ENCODE measurements around the gene NTRK3. TPM values are rescaled to one million over a fixed set of nuclear protein-coding genes. Genes with fewer than 3 reads are reported as not detected.

NTRK3 gene
- total RNA-seq, 6 experiments from 2014 or later: 0.02 TPM; not detected in 5

DNA sequence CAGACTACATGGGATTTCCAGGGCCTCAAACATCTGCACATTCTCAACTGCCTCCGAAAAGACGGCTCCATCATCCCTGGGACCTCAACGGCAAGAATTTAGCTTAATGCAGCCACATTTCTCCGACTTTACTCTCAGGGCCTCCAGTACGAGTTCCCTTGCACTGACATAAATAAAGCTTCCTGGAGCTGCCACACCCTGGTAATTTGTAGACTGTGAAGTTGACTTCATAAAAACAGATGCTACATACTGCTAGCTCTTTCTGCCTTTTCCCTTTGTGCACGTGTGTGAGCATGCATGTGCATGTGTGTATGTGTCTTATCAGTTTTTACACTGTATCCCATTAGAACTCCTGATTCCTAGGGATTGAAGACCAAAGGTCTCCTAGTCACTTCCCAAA is 122.7 kb downstream of the NTRK3 start:
- H3K9me3 Mint-ChIP-seq: peaks cover 66% of the 10 kb centered on the region

GRCh38 chr15:88132499-88132898 is 124.0 kb downstream of the NTRK3 start:
- no peak overlapping the region for H3K4me3 Mint-ChIP-seq
- peaks cover 2% of the 10 kb centered on the region; the same call in 1 of the 2 replicates for H3K27me3 Mint-ChIP-seq (ENCODE audit: insufficient read depth)
- no peak for TF ChIP-seq CTCF (IDR thresholded peaks at IDR 0.05)
- H3K36me3 Mint-ChIP-seq (ENCODE audit: low read depth): peaks cover 7% of the 10 kb centered on the region; the same call in 1 of the 2 replicates
- no peaks in the 10 kb centered on the region for H3K4me1 Mint-ChIP-seq (ENCODE audit: low read depth)
- DNase-seq: no peak
- H3K9me3 Mint-ChIP-seq: peaks cover 68% of the 10 kb centered on the region
- no peak overlapping the region for H3K27ac Mint-ChIP-seq

More for the DNA sequence above, 122.7 kb downstream of the NTRK3 start:
- Mint-ChIP-seq H3K27ac (no peak overlapping the region), H3K4me3 (no peak overlapping the region), H3K27me3 (ENCODE audit: insufficient read depth) (peaks cover 2% of the 10 kb centered on the region; the same call in 1 of the 2 replicates), H3K4me1 (ENCODE audit: low read depth) (no peaks in the 10 kb centered on the region), H3K36me3 (ENCODE audit: low read depth) (peaks cover 7% of the 10 kb centered on the region; the same call in 1 of the 2 replicates)
- no peak for TF ChIP-seq CTCF (IDR thresholded peaks at IDR 0.05)
- no peak for DNase-seq

- Mint-ChIP-seq H3K4me1 (ENCODE audit: low read depth) (no peaks in the 10 kb centered on the region), H3K27ac (no peak overlapping the region), H3K36me3 (ENCODE audit: low read depth) (peaks cover 2% of the 10 kb centered on the region; the same call in 1 of the 2 replicates), H3K27me3 (ENCODE audit: insufficient read depth) (peaks cover 2% of the 10 kb centered on the region; the same call in 1 of the 2 replicates), H3K9me3 (peaks cover 68% of the 10 kb centered on the region), H3K4me3 (no peak overlapping the region)
- no peak for TF ChIP-seq CTCF (IDR thresholded peaks at IDR 0.05)
- no peak for DNase-seq
Observed at GRCh38 chr15:88131937-88132336, 124.6 kb downstream of the NTRK3 start.

GRCh38 chr15:88127432-88127790 is 129.1 kb downstream of the NTRK3 start:
- no peak for DNase-seq
- H3K9me3 Mint-ChIP-seq: peaks cover 58% of the 10 kb centered on the region
- H3K27me3 Mint-ChIP-seq (ENCODE audit: insufficient read depth): no peaks in the 10 kb centered on the region; the same call in 1 of the 2 replicates
- H3K4me3 Mint-ChIP-seq: no peak overlapping the region
- no peaks in the 10 kb centered on the region for H3K36me3 Mint-ChIP-seq (ENCODE audit: low read depth)
- TF ChIP-seq CTCF (IDR thresholded peaks at IDR 0.05): no peak
- no peaks in the 10 kb centered on the region for H3K4me1 Mint-ChIP-seq (ENCODE audit: low read depth)
- H3K27ac Mint-ChIP-seq: no peak overlapping the region

DNA sequence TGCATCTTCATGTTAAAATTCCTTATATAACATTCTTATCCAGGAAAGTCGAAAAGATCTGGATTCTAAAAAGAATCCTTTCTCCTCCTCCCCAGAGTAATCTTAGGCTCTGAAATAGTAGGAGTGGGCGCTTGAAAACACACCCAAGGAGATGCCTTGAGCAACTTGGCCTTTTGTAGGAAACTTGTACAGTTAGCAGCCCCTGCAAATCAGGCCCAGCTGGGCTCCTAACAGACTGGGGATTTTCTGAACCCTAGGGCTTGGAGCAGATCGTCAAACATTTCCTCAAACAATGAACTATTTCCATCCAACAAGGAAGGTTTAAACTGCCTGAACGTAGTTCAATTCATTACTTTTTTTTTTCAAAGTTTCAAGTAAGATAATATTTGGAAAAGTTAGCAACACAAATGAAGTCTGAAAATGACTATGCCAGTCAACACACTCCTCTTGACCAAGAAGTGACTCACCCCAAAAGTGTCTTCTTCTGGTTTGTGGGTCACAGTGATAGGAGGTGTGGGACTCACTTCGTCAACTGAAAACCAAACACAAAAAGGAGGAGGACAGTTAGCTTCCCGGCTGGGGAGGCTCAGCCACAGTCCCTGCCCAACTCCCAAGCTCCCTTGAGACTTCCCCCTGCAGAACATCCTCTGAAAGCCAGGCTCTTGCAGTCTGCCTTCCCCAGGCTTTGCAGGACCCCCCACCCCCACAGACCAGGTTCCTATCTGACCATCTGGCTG is 129.7 kb downstream of the NTRK3 start:
- Mint-ChIP-seq H3K36me3 (ENCODE audit: low read depth) (no peaks in the 10 kb centered on the region), H3K4me1 (ENCODE audit: low read depth) (no peaks in the 10 kb centered on the region), H3K27me3 (ENCODE audit: insufficient read depth) (no peaks in the 10 kb centered on the region; the same call in 1 of the 2 replicates), H3K9me3 (peaks cover 57% of the 10 kb centered on the region), H3K27ac (no peak overlapping the region), H3K4me3 (no peak overlapping the region)
- no peak for TF ChIP-seq CTCF (IDR thresholded peaks at IDR 0.05)
- DNase-seq: no peak

Data from HFFc6 (cell line).